ENCODE results near the gene CBLB. TPM values are rescaled to one million over a fixed set of nuclear protein-coding genes. Genes with fewer than 3 reads are reported as not detected.

The CBLB gene
- total and polyA plus RNA-seq, 4 experiments from 2014 or later = 17.0 to 106 (median 66.6) TPM

DNA sequence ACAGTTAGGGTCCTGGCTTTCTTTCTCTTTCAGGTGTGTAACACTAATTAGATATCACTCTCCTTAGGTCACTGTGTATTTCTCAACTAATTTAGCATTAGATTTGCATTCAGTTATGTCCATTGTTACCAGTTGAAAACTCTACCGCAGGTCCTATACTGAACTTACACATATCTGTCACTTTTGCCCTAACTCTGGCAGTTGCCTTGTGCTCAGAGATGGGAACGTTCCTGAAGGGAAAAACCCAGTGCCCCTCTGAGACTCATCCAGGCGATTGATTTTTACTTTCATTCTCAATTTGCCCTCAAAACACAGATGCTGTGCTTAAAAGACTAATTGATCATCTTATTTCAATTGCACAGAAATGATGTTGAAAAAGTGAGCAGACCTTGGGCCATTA is 253.0 kb downstream of the CBLB start:
- no peak overlapping the region for H3K4me3 Mint-ChIP-seq
- intact Hi-C loops (cut with micrococcal nuclease) = no loop called here
- DNase-seq = no peak
- no peak overlapping the region for H3K4me3 ChIP-seq (ENCODE audit: low read length in 2 of 2)
- H3K9me3 ChIP-seq (ENCODE audit: control insufficient read depth in 1 of 2, low read length in 2 of 2) = no peaks in the 10 kb centered on the region
- H3K9me3 Mint-ChIP-seq = no peaks in the 10 kb centered on the region
- no peaks in the 10 kb centered on the region for H3K27me3 ChIP-seq (ENCODE audit: insufficient read depth, low read length)
- no peaks in the 10 kb centered on the region for H3K36me3 ChIP-seq (ENCODE audit: insufficient read depth, low read length)
- H3K27ac ChIP-seq (ENCODE audit: low read depth, low read length) = no peak overlapping the region
- peaks cover 0 to 3% of the 10 kb centered on the region in 2 donors for H3K27me3 Mint-ChIP-seq
- ChIA-PET CTCF (ENCODE audit: partially characterized antibody) (no interaction called here), POLR2A (ENCODE audit: partially characterized antibody) (no interaction called here)
- no peaks in the 10 kb centered on the region for H3K4me1 Mint-ChIP-seq
- no peaks in the 10 kb centered on the region for H3K4me1 ChIP-seq (ENCODE audit: insufficient read depth, low read length)
- no peak overlapping the region for H3K27ac Mint-ChIP-seq
- no peaks in the 10 kb centered on the region for H3K36me3 Mint-ChIP-seq

DNA sequence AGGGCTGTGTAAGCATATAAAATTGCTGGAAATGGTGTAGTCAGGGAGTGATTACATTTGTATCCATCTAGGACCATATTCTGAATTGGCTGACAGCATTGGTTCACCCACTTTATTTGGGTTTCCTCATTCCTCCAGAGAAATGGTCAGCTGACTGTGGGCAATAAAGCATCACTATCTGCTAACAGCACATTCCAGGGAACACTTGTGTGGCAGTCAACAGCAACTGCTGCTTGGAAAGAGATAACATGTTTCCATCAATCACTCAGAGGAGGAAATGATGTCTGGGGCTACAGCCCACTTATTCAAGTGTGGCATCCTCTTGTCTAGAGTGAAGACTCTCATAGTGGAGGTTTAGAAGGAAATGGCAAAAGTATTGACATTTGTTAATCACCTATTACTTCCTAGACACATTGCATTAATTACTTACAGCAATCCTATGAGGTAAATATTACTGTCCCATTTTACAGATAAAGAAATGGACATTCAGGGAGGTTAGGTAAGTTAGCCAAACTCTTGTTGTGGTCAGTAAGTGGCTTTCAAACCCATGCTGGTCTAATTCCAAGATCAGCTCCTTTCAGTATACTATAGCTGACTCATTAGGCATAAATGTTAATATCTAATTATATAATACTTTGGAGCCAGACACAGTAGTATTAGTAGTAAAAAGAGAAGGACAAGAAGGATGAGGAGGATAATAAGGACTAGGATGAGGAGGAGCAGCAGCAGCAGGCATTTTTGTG is 254.4 kb downstream of the CBLB start:
- ChIA-PET POLR2A (ENCODE audit: partially characterized antibody) (no interaction called here), CTCF (ENCODE audit: partially characterized antibody) (no interaction called here)

GRCh38 chr3:105613120-105613519 is 255.7 kb downstream of the CBLB start:
- H3K4me3 ChIP-seq (ENCODE audit: low read length in 2 of 2) = no peak overlapping the region
- H3K27me3 ChIP-seq (ENCODE audit: insufficient read depth, low read length) = no peaks in the 10 kb centered on the region
- no peaks in the 10 kb centered on the region for H3K9me3 ChIP-seq (ENCODE audit: control insufficient read depth in 1 of 2, low read length in 2 of 2)
- no peak overlapping the region for H3K4me3 Mint-ChIP-seq
- no peak overlapping the region for H3K27ac Mint-ChIP-seq
- no peaks in the 10 kb centered on the region for H3K4me1 ChIP-seq (ENCODE audit: insufficient read depth, low read length)
- ChIA-PET POLR2A (ENCODE audit: partially characterized antibody) (no interaction called here), CTCF (ENCODE audit: partially characterized antibody) (no interaction called here)
- H3K9me3 Mint-ChIP-seq = no peaks in the 10 kb centered on the region
- no peaks in the 10 kb centered on the region for H3K4me1 Mint-ChIP-seq
- H3K36me3 ChIP-seq (ENCODE audit: insufficient read depth, low read length) = no peaks in the 10 kb centered on the region
- intact Hi-C loops (cut with micrococcal nuclease) = no loop called here
- H3K27me3 Mint-ChIP-seq = peaks cover 0 to 3% of the 10 kb centered on the region in 2 donors
- H3K27ac ChIP-seq (ENCODE audit: low read depth, low read length) = no peak overlapping the region
- no peaks in the 10 kb centered on the region for H3K36me3 Mint-ChIP-seq
- no peak for DNase-seq

More for the DNA sequence above, 254.4 kb downstream of the CBLB start:
- H3K27me3 ChIP-seq (ENCODE audit: insufficient read depth, low read length) = no peaks in the 10 kb centered on the region
- no peaks in the 10 kb centered on the region for H3K9me3 Mint-ChIP-seq
- no peaks in the 10 kb centered on the region for H3K9me3 ChIP-seq (ENCODE audit: control insufficient read depth in 1 of 2, low read length in 2 of 2)
- no peak overlapping the region for H3K4me3 Mint-ChIP-seq
- no peak overlapping the region for H3K4me3 ChIP-seq (ENCODE audit: low read length in 2 of 2)
- intact Hi-C loops (cut with micrococcal nuclease) = no loop called here
- H3K27ac ChIP-seq (ENCODE audit: low read depth, low read length) = no peak overlapping the region
- no peak for DNase-seq
- H3K36me3 Mint-ChIP-seq = no peaks in the 10 kb centered on the region
- H3K4me1 ChIP-seq (ENCODE audit: insufficient read depth, low read length) = no peaks in the 10 kb centered on the region
- H3K27ac Mint-ChIP-seq = no peak overlapping the region
- peaks cover 0 to 3% of the 10 kb centered on the region in 2 donors for H3K27me3 Mint-ChIP-seq
- H3K4me1 Mint-ChIP-seq = no peaks in the 10 kb centered on the region
- H3K36me3 ChIP-seq (ENCODE audit: insufficient read depth, low read length) = no peaks in the 10 kb centered on the region

GRCh38 chr3:105611304-105612192 is 257.3 kb downstream of the CBLB start:
- H3K4me1 Mint-ChIP-seq = no peaks in the 10 kb centered on the region
- H3K9me3 ChIP-seq (ENCODE audit: control insufficient read depth in 1 of 2, low read length in 2 of 2) = no peaks in the 10 kb centered on the region
- H3K9me3 Mint-ChIP-seq = no peaks in the 10 kb centered on the region
- H3K4me3 Mint-ChIP-seq = no peak overlapping the region
- DNase-seq = no peak
- H3K4me3 ChIP-seq (ENCODE audit: low read length in 2 of 2) = no peak overlapping the region
- ChIA-PET POLR2A (ENCODE audit: partially characterized antibody) (no interaction called here), CTCF (ENCODE audit: partially characterized antibody) (no interaction called here)
- peaks cover 0 to 3% of the 10 kb centered on the region in 2 donors for H3K27me3 Mint-ChIP-seq
- H3K36me3 Mint-ChIP-seq = no peaks in the 10 kb centered on the region
- H3K4me1 ChIP-seq (ENCODE audit: insufficient read depth, low read length) = no peaks in the 10 kb centered on the region
- no peaks in the 10 kb centered on the region for H3K27me3 ChIP-seq (ENCODE audit: insufficient read depth, low read length)
- H3K36me3 ChIP-seq (ENCODE audit: insufficient read depth, low read length) = no peaks in the 10 kb centered on the region
- H3K27ac Mint-ChIP-seq = no peak overlapping the region
- no peak overlapping the region for H3K27ac ChIP-seq (ENCODE audit: low read depth, low read length)
- intact Hi-C loops (cut with micrococcal nuclease) = no loop called here

- H3K4me1 Mint-ChIP-seq = no peaks in the 10 kb centered on the region
- Histone ChIP-seq H3K4me1 (ENCODE audit: insufficient read depth, low read length) (no peaks in the 10 kb centered on the region), H3K27me3 (ENCODE audit: insufficient read depth, low read length) (no peaks in the 10 kb centered on the region), H3K27ac (ENCODE audit: low read depth, low read length) (no peak overlapping the region), H3K9me3 (ENCODE audit: control insufficient read depth in 1 of 2, low read length in 2 of 2) (no peaks in the 10 kb centered on the region), H3K4me3 (ENCODE audit: low read length in 2 of 2) (no peak overlapping the region), H3K36me3 (ENCODE audit: insufficient read depth, low read length) (no peaks in the 10 kb centered on the region)
- peaks cover 0 to 3% of the 10 kb centered on the region in 2 donors for H3K27me3 Mint-ChIP-seq
- CTCF ChIA-PET (ENCODE audit: partially characterized antibody) = no interaction called here
- H3K27ac Mint-ChIP-seq = no peak overlapping the region
- no peak overlapping the region for H3K4me3 Mint-ChIP-seq
- no peaks in the 10 kb centered on the region for H3K36me3 Mint-ChIP-seq
- H3K9me3 Mint-ChIP-seq = no peaks in the 10 kb centered on the region
- POLR2A ChIA-PET (ENCODE audit: partially characterized antibody) = no interaction called here
- no peak for DNase-seq
- intact Hi-C loops (cut with micrococcal nuclease) = no loop called here
Observed at GRCh38 chr3:105610473-105610872, 258.3 kb downstream of the CBLB start.

- Histone ChIP-seq H3K27me3 (ENCODE audit: insufficient read depth, low read length) (no peaks in the 10 kb centered on the region), H3K4me3 (ENCODE audit: low read length in 2 of 2) (no peak overlapping the region), H3K27ac (ENCODE audit: low read depth, low read length) (no peak overlapping the region), H3K36me3 (ENCODE audit: insufficient read depth, low read length) (no peaks in the 10 kb centered on the region), H3K9me3 (ENCODE audit: control insufficient read depth in 1 of 2, low read length in 2 of 2) (no peaks in the 10 kb centered on the region), H3K4me1 (ENCODE audit: insufficient read depth, low read length) (no peaks in the 10 kb centered on the region)
- Mint-ChIP-seq H3K4me1 (no peaks in the 10 kb centered on the region), H3K27ac (no peak overlapping the region), H3K27me3 (no peaks in the 10 kb centered on the region), H3K9me3 (no peaks in the 10 kb centered on the region), H3K36me3 (no peaks in the 10 kb centered on the region), H3K4me3 (peak overlapping the region in 1 of 8 donors; percentile 10)
- ChIA-PET POLR2A (ENCODE audit: partially characterized antibody) (no interaction called here), CTCF (ENCODE audit: partially characterized antibody) (no interaction called here)
- intact Hi-C loops (cut with micrococcal nuclease) = no loop called here
- no peak for DNase-seq
Observed at GRCh38 chr3:105608623-105609022, 260.2 kb downstream of the CBLB start.

- no peaks in the 10 kb centered on the region for H3K9me3 ChIP-seq (ENCODE audit: control insufficient read depth in 1 of 2, low read length in 2 of 2)
- H3K27me3 Mint-ChIP-seq = no peaks in the 10 kb centered on the region
- no peaks in the 10 kb centered on the region for H3K9me3 Mint-ChIP-seq
- POLR2A ChIA-PET (ENCODE audit: partially characterized antibody) = no interaction called here
- no peaks in the 10 kb centered on the region for H3K4me1 Mint-ChIP-seq
- no peaks in the 10 kb centered on the region for H3K36me3 Mint-ChIP-seq
- no peak for DNase-seq
- H3K4me1 ChIP-seq (ENCODE audit: insufficient read depth, low read length) = no peaks in the 10 kb centered on the region
- CTCF ChIA-PET (ENCODE audit: partially characterized antibody) = no interaction called here
- no peak overlapping the region for H3K4me3 ChIP-seq (ENCODE audit: low read length in 2 of 2)
- H3K27ac ChIP-seq (ENCODE audit: low read depth, low read length) = no peak overlapping the region
- H3K27me3 ChIP-seq (ENCODE audit: insufficient read depth, low read length) = no peaks in the 10 kb centered on the region
- no peak overlapping the region for H3K27ac Mint-ChIP-seq
- H3K4me3 Mint-ChIP-seq = no peak overlapping the region
- no peaks in the 10 kb centered on the region for H3K36me3 ChIP-seq (ENCODE audit: insufficient read depth, low read length)
- intact Hi-C loops (cut with micrococcal nuclease) = no loop called here
Observed at GRCh38 chr3:105606016-105606415, 262.8 kb downstream of the CBLB start.
